RWPE1 (cell line): ENCODE measurements around the gene HECTD4.
A peak's percentile ranks its signal among the peaks of the same experiment; 100 is the strongest.

Source experiments
- CTCF ChIA-PET: fragments of 350-600 bp; sonication (Branson Sonifier 250); formaldehyde crosslinking; extraction: SDS; loops from one replicate; lab custom pipeline; 2021; lab: Yijun Ruan, JAX
- POLR2A ChIA-PET: fragments of 400-600 bp; formaldehyde crosslinking; extraction: SDS; loops from one replicate; lab custom pipeline; 2020; ENCODE audit warnings: antibody characterized with exemption; ENCODE audit not compliant: low non-redundant PET; lab: Yijun Ruan, JAX
- DNase-seq: peaks from one replicate; pipeline ENCODE4 v3.0.0; 2012; ENCODE audit warnings: low spot score
- H3K27ac ChIP-seq: fragments of 450-650 bp; 2 replicates; pipeline ENCODE4 v1.5.1; 2017
- TF ChIP-seq, protein P1 (sequence below): fragments of 450-650 bp; conservative IDR thresholded peaks from 2 replicates; pipeline ENCODE4 v1.5.1; 2017; ENCODE audit warnings: low read depth, mild to moderate bottlenecking

The HECTD4 gene

DNA sequence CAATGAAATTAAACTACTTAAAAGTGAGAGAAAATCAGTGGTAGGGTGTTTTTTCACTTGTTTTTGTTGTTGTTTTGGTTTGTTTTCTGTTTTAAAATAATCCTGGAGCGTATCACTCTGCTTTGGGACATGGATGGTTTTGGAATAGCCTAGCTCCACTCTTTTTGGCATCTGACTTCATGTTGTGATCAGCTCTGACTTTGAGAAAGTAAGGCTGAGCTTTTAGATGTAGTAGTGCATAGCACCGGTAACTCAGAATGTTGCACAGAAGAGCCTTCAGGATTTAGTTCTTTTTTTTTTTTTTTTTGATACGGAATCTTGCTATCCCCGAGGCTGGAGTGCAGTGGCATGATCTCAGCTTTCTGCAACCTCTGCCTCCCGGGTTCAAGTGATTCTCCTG is 248.8 kb downstream of the HECTD4 start:
- POLR2A ChIA-PET, result interaction anchor here (1.1 kb wide), 1 partner anchor 16 kb away, joined by 6 read pairs; no protein-coding TSS in a partner anchor
- TF ChIP-seq, protein P1, sequence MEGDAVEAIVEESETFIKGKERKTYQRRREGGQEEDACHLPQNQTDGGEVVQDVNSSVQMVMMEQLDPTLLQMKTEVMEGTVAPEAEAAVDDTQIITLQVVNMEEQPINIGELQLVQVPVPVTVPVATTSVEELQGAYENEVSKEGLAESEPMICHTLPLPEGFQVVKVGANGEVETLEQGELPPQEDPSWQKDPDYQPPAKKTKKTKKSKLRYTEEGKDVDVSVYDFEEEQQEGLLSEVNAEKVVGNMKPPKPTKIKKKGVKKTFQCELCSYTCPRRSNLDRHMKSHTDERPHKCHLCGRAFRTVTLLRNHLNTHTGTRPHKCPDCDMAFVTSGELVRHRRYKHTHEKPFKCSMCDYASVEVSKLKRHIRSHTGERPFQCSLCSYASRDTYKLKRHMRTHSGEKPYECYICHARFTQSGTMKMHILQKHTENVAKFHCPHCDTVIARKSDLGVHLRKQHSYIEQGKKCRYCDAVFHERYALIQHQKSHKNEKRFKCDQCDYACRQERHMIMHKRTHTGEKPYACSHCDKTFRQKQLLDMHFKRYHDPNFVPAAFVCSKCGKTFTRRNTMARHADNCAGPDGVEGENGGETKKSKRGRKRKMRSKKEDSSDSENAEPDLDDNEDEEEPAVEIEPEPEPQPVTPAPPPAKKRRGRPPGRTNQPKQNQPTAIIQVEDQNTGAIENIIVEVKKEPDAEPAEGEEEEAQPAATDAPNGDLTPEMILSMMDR, result no peak

DNA sequence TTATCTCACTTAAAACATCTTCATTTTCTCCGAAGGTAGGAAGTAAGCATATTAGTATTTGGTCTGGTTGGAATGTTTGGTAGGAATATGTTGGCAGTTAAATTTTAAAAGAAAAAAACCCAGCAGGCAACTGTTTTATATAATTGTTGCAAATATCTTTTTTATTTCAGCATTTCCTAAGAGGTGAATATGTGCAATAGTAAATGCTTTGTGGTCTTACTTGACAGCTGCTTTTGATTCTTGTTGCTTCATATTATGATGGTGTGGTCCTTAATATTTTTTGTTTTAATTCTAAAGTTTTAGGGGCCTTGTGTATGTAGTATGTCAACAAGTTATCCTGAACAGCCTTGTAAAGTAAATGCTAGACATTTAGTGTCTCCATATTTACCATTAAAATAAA is 250.5 kb downstream of the HECTD4 start:
- ChIA-PET POLR2A (no interaction called here), CTCF (no interaction called here)
- no peak overlapping the region for H3K27ac ChIP-seq
- DNase-seq, result no peak
- TF ChIP-seq, protein P1, result no peak

More for the DNA sequence above, 248.8 kb downstream of the HECTD4 start:
- no peak for DNase-seq
- H3K27ac ChIP-seq, result no peak overlapping the region
- CTCF ChIA-PET, result no interaction called here

DNA sequence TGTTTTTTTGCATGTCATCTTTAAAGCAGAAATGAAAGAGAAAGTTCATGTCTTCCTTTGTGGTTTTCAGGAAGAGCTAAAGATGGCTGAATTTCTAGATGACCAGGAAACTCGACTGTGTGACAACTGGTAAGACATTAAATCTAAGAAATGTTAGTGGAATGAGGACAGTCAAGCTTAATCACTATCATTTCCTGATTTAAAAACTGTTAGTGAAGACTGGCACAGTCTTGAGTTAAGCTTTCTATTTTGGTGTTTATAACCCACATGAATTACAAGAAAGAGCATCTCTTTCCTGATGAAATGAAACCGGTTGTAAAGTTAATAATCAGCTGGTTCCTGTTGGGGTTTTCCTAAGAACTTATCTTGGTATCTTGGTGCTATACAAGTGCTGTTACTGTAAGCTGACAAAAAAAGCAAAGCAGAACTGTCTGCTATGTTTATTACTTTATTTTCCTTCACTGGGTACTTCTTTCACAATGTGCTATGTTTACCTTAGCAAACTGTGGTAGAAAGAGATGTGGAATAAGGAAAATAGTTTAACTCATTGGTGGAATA is 251.7 kb downstream of the HECTD4 start:
- no peak for DNase-seq
- H3K27ac ChIP-seq, result no peak overlapping the region

DNA sequence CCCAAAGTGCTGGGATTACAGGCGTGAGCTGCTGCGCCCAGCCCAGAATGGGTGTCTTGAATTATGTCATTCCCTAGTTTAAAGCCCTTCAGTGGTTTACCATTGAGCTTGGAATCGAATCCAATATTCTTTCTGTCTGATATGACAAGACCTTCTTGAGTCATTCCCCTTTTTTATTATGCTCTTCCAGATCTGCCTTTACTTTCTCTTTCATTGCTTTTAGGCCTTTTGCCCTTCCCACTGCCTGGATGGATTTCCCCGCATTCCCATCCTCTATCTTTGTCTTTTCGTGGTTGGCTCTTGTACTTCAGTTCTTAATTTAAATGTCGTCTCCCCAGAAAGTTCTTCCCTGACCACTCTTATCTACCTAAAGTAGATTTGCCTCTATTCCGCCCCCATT is 255.3 kb downstream of the HECTD4 start:
- TF ChIP-seq, protein P1, result no peak
- no peak for DNase-seq
- CTCF ChIA-PET, result no interaction called here
- H3K27ac ChIP-seq, result peak overlapping the region; percentile 83
- POLR2A ChIA-PET, result no interaction called here

More for the DNA sequence above, 251.7 kb downstream of the HECTD4 start:
- POLR2A ChIA-PET, result no interaction called here
- TF ChIP-seq, protein P1, result no peak
- CTCF ChIA-PET, result interaction anchor here (0.9 kb wide), 1 partner anchor 18 kb away, joined by 3 read pairs; no protein-coding TSS in a partner anchor

DNA sequence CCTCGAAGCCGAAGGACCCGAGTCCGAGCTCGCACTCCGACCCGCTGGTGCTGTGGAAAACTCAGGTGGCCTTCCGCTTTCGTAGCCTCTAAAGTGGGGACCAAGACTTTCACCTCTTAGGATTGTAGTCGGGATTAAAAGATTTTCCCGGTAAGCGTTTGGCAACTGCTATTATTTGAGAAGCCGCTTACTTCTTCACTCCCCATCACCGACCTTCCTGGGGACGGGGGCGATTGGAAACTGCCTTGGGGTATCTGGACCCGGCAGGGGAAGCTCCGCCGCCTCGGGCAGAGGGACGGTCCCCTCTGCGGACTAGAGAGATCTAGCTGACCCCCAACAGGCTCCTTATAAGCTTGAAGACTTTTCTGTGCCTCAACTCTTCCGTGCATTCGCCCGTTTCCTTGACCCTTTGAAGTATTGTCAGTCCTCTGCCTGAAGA is 256.2 kb downstream of the HECTD4 start:
- DNase-seq, result peak; percentile 24
- TF ChIP-seq, protein P1, result no peak
- ChIA-PET POLR2A (interaction anchor here (0.5 to 1.4 kb wide), 2 partner anchors 9 to 25 kb away, joined by 3 to 7 read pairs; no protein-coding TSS in a partner anchor), CTCF (no interaction called here)
- H3K27ac ChIP-seq, result peak overlapping the region; percentile 83

DNA sequence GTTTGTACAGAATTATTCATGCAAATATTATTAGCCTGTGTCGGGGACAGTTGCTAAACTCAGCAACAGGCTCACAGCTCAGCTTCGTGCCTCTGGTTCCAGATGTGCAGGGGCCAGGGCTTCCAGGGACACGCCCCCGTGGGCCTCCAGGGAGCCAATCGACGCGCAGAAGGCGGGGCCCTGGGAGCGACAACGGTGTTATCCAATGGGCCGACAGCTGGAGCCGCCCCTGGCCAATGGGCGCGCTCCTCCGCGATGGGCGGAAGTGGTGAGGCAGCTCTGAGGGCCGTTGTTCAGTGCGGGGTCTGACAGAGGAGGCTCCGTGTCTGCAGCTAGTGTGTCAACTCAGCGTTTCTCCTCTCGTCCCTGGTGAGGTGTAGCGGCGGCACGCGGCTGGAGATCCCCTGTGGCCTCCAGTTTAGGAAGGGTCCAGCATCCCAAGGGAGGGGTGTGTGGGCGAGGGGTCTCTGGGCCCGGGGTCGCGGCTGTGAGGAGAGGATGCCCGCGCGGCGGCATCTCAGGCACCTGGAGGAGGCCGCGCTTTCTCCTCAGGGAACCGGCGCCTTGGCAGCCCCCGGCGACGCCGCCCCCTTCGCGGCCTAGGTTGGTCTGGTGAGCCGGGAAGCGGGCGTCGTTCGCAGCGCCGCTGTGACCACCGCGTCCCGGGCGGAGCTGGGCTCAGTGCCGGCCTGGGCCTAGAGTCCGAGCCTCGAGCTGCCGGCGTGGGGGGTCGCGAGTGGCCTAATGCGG is 256.8 kb downstream of the HECTD4 start, which contains the start of gene TRAFD1:
TSS of gene TRAFD1 (plus strand) at position 311 of the 750 bp plus-strand sequence. CDS start 4,963 bp downstream, outside the sequence.
- CTCF ChIA-PET, result no interaction called here
- H3K27ac ChIP-seq, result peak within 1 kb of the TSS; percentile 83
- DNase-seq, result peak; percentile 100
- POLR2A ChIA-PET, result interaction anchor here (0.5 to 1.4 kb wide), 3 partner anchors 8 to 24 kb away, joined by 3 to 7 read pairs (median 3); no protein-coding TSS in a partner anchor
- TF ChIP-seq, protein P1, result no peak
